Activated CD4-positive, alpha-beta T cell treated with anti-CD3 and anti-CD28 coated beads, Interleukin-2, Interleukin-6, amounts not matched to agents 100 ng/mL and 50 ng/mL, durations not matched to agents 16 hours and 8 hours (primary cell): ENCODE measurements around the gene ANKRD36.
"Not testable (repeated sequence)": the region's sequence is repeated elsewhere in the genome, so short reads cannot be mapped to it uniquely, and the experiment has no call there.

Source experiments
- DNase-seq: peaks from one replicate; pipeline ENCODE4 v3.0.0-alpha.2; 2020

Gene ANKRD36

GRCh38 chr2:97129090-97129489 is 16.1 kb downstream of the ANKRD36 start:
- not testable (repeated sequence) for DNase-seq

- DNase-seq = not testable (repeated sequence)
These were observed 31.1 kb downstream of the ANKRD36 start for GRCh38 chr2:97144016-97144415.

- DNase-seq = not testable (repeated sequence)
These were observed 53.6 kb downstream of the ANKRD36 start for GRCh38 chr2:97166548-97166947.

- DNase-seq = not testable (repeated sequence)
These were observed 55.0 kb downstream of the ANKRD36 start for GRCh38 chr2:97167938-97168337.

GRCh38 chr2:97168583-97168982 is 55.6 kb downstream of the ANKRD36 start:
- not testable (repeated sequence) for DNase-seq

- not testable (repeated sequence) for DNase-seq
These were observed 67.4 kb downstream of the ANKRD36 start for GRCh38 chr2:97180391-97180790.

GRCh38 chr2:97195349-97195748 is 82.4 kb downstream of the ANKRD36 start:
- not testable (repeated sequence) for DNase-seq

- DNase-seq = not testable (repeated sequence)
These were observed 84.3 kb downstream of the ANKRD36 start for GRCh38 chr2:97197251-97197650.

GRCh38 chr2:97200887-97201286 is 87.9 kb downstream of the ANKRD36 start:
- DNase-seq = not testable (repeated sequence)

- not testable (repeated sequence) for DNase-seq
These were observed 89.8 kb downstream of the ANKRD36 start for GRCh38 chr2:97202643-97203250.

GRCh38 chr2:97210325-97210724 is 97.4 kb downstream of the ANKRD36 start:
- DNase-seq = no peak

GRCh38 chr2:97215025-97215424 is 102.1 kb downstream of the ANKRD36 start:
- DNase-seq = not testable (repeated sequence)

GRCh38 chr2:97230848-97231585 is 118.1 kb downstream of the ANKRD36 start:
- DNase-seq = not testable (repeated sequence)

GRCh38 chr2:97232981-97233380 is 120.0 kb downstream of the ANKRD36 start:
- not testable (repeated sequence) for DNase-seq

GRCh38 chr2:97233660-97234295 is 120.8 kb downstream of the ANKRD36 start:
- not testable (repeated sequence) for DNase-seq

GRCh38 chr2:97261192-97261591 is 148.2 kb downstream of the ANKRD36 start:
- DNase-seq = not testable (repeated sequence)

- DNase-seq = not testable (repeated sequence)
These were observed 153.5 kb downstream of the ANKRD36 start for GRCh38 chr2:97266449-97266848.

- DNase-seq = peak; percentile 5
These were observed 154.6 kb downstream of the ANKRD36 start for GRCh38 chr2:97267411-97268074.

- not testable (repeated sequence) for DNase-seq
These were observed 155.2 kb downstream of the ANKRD36 start for GRCh38 chr2:97268075-97268591.

GRCh38 chr2:97276232-97276798 is 163.4 kb downstream of the ANKRD36 start:
- not testable (repeated sequence) for DNase-seq

- not testable (repeated sequence) for DNase-seq
These were observed 172.2 kb downstream of the ANKRD36 start for GRCh38 chr2:97285187-97285586.

GRCh38 chr2:97293687-97294086 is 180.7 kb downstream of the ANKRD36 start:
- not testable (repeated sequence) for DNase-seq
